ENCODE results near the gene SLC2A14.
"Not testable (repeated sequence)": the region's sequence is repeated elsewhere in the genome, so short reads cannot be mapped to it uniquely, and the experiment has no call there.

Gene SLC2A14

DNA sequence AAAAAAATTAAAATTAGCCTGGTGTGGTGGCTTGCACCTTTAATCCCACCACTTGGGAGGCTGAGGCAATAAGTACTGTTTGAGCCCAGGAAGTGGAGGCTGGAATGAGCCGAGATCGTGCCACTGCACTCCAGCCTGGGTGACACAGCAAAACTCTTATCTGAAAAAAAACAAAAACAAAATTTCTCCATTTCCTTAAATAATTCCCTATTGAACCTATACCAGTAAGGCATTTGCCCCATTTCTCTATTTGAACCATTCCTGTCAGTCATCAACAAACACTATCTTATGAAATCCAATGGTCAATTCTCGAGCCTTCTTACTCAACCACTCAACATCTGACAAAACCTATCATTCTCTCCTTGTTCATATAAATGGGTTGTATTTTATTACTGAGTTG lies 14.7 kb downstream of the SLC2A14 start:
- DNase-seq (ENCODE audit: low read depth), result no peak
- TF ChIP-seq CTCF (conservative IDR thresholded peaks at IDR 0.05; ENCODE audit: low read length), result no peak
- H3K4me3 ChIP-seq (ENCODE audit: low read length), result no peak overlapping the region

- TF ChIP-seq CTCF (conservative IDR thresholded peaks at IDR 0.05; ENCODE audit: low read length), result no peak
- DNase-seq (ENCODE audit: low read depth), result no peak
- H3K4me3 ChIP-seq (ENCODE audit: low read length), result no peak overlapping the region
Measured at GRCh38 chr12:7856516-7856915, 16.2 kb downstream of the SLC2A14 start.

- TF ChIP-seq CTCF (conservative IDR thresholded peaks at IDR 0.05; ENCODE audit: low read length), result no peak
- DNase-seq (ENCODE audit: low read depth), result no peak
- no peak overlapping the region for H3K4me3 ChIP-seq (ENCODE audit: low read length)
Measured at GRCh38 chr12:7853557-7853956, 19.2 kb downstream of the SLC2A14 start.

DNA sequence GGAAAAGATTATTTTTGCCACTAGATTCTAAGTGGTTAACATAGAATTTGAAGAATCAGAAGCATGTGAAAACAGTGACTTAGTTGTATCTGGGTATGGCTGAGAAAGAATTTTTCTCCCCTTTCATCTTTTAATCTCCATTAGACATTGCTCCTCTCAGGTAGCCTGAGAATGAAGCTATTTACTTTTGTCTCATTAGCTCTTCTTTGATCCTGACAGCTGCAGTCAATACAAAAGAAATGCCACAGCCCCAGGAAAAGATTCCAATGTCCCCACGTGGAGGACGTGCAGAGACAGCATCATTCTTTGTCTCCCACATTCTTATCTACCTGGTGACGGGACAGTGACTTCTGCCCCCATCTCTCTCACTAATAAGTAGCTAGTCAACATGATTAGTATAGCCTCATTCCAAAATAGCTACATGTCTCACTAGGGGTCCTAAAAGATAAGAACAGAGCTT lies 21.1 kb downstream of the SLC2A14 start:
- not testable (repeated sequence) for H3K4me3 ChIP-seq (ENCODE audit: low read length); DNase-seq (ENCODE audit: low read depth)

DNA sequence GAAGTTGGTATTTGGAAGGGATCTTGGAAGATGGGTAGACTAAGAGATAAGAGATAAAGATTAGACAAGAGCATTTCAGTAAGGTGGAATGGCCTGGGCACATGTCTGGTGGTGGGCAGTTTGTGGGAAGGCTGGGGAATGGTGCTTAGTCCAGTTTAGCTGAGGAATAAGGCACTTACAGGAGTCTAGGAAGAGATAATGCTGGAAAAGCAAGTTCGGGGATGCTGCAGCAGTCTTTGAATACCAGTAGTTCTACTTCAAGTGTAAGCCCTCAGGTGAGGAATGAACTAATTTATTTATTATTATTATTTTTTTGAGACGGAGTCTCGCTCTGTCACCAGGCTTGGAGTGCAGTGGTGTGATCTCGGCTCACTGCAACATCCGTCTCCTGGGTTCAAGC lies 22.6 kb downstream of the SLC2A14 start:
- not testable (repeated sequence) for H3K4me3 ChIP-seq (ENCODE audit: low read length)

DNA sequence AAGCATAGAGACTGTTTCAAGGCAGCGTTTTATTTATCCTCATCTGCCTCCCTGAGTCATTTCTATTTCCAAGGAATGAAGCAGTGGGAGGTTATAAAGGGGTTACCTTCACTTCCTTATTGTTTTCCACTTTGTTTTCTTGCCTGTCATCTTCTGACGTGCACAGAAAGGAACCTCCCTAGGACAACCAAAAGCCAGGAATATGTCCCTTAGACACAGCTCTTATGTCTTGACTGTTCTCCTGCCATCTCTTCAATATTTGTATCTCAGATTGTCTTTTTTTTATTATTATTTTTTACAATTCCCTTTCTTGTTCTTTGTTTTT lies 24.7 kb downstream of the SLC2A14 start:
- H3K4me3 ChIP-seq (ENCODE audit: low read length); DNase-seq (ENCODE audit: low read depth): not testable (repeated sequence)

More for the DNA sequence above, 22.6 kb downstream of the SLC2A14 start:
- DNase-seq (ENCODE audit: low read depth), result not testable (repeated sequence)

DNA sequence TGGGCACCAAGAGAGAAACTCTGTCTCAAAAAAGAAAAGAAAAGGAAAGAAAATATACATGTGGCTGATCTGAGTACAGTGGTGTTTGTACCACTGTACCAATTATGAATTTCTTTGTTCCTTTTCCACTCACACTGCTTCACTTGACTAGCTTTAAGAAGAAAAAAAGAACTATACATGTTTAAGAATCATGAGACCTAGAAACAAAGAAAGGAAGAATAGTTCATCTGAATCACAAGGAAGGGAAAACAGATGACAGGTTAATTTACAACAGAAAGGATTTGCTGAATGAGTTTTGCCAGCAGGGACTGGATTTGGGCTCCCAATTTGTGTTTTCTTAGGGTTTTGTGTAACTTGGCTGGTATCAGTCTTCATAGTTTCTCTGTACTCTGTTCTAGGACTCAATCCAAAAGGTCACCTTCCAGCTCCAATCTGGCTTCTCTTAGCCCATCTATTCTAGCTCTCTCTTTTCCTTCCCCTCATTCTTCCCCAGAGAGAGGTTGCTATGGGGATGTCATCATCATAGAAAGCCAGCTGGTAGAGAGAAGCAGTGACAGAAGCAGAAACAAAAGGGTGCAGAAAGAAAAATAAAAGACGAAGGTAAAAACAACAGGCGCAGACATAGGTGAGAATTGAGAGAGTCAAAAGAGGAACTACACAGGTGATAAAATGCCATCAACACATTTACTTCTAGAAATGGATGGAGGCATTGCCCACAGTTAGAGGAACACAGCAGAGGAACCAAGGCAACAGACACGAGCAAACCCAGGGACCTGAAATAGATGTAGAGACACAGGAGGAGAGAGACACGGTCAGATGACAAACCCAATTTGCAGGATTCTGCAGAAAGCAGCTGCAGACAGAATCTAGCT lies 25.3 kb downstream of the SLC2A14 start:
- not testable (repeated sequence) for DNase-seq (ENCODE audit: low read depth); H3K4me3 ChIP-seq (ENCODE audit: low read length)

DNA sequence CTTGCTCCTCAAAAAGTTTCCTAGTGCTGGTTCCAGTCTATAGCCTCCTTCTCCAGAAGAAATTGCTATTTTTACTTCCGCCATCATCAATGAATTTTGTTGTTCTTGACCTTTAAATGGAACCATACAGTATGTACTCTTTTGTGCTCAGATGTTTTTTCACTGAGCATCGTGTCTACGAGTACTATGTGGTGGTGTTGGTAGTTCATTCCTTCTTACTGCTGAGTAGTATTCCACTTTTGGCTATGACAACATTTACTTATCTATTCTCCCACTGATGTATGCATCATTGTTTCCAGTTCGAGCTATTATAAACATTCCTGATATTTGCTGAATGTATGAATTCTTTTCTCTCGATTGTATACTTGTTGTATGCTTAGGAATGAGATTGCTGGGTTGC lies 28.6 kb downstream of the SLC2A14 start:
- DNase-seq (ENCODE audit: low read depth), result no peak
- TF ChIP-seq CTCF (conservative IDR thresholded peaks at IDR 0.05; ENCODE audit: low read length), result no peak
- no peak overlapping the region for H3K4me3 ChIP-seq (ENCODE audit: low read length)

GRCh38 chr12:7843583-7843982 lies 29.1 kb downstream of the SLC2A14 start:
- DNase-seq (ENCODE audit: low read depth); H3K4me3 ChIP-seq (ENCODE audit: low read length): not testable (repeated sequence)

- not testable (repeated sequence) for DNase-seq (ENCODE audit: low read depth); H3K4me3 ChIP-seq (ENCODE audit: low read length)
Measured at GRCh38 chr12:7843149-7843548, 29.6 kb downstream of the SLC2A14 start.

GRCh38 chr12:7842444-7842843 lies 30.3 kb downstream of the SLC2A14 start:
- not testable (repeated sequence) for H3K4me3 ChIP-seq (ENCODE audit: low read length); DNase-seq (ENCODE audit: low read depth)

DNA sequence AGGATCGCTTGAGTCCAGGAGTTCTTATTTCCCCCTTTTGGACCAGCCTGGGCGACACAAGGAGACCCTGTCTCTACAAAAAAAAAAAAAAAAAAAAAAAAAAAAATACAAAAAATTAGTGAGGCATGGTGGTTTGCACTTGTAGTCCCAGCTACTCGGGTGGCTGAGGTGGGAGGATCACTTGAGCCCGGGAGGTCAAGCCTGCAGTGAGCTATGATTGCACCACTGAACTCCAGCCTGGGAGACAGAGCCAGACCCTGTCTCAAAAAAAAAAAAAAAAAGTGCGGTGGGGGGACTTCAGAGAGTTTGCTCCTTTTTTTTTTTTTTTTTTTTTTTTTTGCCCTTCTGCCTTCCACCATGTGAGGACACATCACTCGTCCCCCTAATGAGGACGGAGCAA lies 32.9 kb downstream of the SLC2A14 start:
- H3K4me3 ChIP-seq (ENCODE audit: low read length); DNase-seq (ENCODE audit: low read depth): not testable (repeated sequence)

DNA sequence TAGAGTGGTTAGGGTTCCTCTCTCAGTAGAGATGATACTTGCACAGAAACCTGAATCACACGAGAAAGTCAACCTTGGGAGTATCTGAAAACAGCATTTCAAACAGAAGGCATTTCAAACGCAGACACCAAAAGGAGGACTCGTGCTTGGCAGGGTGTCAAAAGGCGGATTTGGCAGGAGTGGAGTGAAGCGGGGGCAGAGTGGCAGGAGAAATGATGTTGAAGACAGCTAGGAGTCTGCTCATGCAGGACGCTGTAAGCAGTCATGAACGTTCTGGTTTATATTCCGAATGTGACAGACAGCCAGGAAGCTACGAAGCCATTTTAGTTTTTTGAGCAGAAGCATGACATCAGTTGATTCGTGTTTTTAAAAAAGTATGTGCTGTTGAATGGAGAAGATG lies 33.5 kb downstream of the SLC2A14 start:
- H3K4me3 ChIP-seq (ENCODE audit: low read length); DNase-seq (ENCODE audit: low read depth): not testable (repeated sequence)

Measured in AG10803 (cell line).